HG03354 (cell line): ENCODE measurements around the gene CCNC.
A peak's percentile ranks its signal among the peaks of the same experiment; 100 is the strongest.
"Not testable (repeated sequence)": the region's sequence is repeated elsewhere in the genome, so short reads cannot be mapped to it uniquely, and the experiment has no call there.

Source experiments
- ATAC-seq: cut with Tn5 transposase; IDR thresholded peaks from one replicate; pipeline ENCODE4 v1.9.1; 2021; ENCODE audit warnings: mild to moderate bottlenecking; ENCODE audit not compliant: unreplicated experiment, poor library complexity, severe bottlenecking

CCNC gene

DNA sequence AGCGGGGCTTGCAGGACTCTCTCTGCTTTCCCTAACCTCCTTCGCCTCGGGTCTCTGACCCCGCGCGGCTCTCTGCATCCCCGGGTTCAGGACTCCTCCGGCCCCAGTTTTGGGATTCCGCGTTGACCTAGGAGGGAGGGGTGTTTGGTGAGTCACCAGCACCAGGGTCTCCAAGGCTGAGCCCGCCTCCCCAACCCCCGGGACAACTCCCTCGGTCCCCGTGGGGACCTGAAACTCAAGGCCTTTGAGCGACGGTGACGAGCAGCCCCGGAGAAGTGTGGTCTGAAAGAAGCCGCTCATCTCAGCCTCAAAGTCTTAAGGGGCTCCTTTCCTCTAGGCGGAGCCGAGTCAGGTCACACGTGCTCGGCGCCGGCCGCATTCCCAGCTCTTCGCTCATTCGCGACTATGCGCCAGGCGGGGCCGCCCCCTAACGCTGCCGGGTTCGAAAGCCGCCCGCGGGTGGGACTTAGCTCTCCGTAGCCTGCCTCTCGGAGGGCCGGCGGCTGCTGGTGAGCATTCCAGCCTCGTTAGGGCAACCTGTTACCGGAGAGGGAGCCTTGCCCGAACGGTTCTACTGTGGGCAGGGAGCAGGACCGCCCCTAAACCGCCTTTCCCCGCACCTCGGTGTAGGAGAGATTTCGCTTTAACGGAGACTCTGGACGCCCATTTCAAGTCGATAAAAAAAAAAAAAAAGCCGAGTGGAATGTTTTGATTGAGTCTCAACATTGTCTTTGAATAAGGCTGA is 35.1 kb upstream of the CCNC start:
- ATAC-seq = no peak

DNA sequence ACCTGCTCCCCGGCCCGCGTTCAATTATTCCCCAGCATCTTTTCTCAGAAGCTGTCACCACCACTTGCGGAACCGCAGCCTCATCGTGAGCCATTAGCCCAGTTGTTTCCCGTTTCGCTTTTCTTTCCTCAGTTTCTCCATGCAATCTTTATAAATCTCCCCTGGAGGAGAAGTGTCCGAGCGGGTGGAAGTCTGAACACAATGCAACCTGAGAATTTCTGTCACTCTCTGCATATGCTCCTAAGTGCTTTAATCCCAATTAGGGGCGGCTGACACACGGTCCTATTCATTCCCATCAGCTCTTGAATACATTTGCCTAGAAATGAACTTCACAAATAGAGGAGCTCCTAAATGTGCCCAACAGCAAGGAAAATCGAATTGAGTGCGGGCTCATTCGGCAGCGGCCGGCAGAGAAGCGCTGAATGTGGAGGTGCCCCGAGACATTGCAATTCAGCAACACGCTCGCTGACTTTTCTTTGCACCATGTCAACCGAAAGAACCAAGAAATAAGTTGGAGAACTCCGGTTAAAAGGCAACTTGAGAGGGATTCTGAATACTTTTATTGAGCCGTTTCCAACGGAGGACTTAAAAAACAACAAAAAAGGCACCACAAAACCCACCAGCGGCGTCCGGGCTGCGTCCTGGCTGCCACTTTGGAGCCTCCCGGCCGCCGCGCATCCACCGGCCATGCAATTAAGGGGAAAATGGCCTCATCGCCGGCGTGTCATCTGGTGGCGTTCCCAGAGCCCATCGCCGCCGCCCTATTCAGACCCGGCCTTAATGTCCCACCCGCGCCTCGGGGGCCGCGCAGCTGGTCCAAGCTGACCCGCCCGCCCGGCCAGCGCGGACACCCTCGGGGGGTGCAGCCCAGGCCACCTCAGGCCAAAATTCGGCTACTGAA is 34.3 kb upstream of the CCNC start:
- ATAC-seq = no peak

DNA sequence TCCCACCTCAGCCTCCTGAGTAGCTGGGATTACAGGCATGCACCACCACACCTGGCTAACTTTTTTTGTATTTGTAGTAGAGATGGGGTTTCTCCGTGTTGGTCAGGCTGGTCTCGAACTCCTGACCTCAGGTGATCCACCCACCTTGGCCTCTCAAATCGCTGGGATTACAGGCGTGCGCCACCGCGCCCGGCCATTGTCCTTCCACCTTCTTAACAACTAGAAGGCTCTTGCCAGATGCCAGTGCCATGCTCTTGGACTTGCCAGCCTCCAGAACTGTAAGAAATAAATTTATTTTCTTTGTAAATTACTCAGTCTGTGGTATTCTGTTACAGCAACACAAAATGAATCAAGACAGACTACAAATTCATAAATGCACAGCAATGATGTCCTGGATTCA is 26.2 kb upstream of the CCNC start:
- ATAC-seq = not testable (repeated sequence)

DNA sequence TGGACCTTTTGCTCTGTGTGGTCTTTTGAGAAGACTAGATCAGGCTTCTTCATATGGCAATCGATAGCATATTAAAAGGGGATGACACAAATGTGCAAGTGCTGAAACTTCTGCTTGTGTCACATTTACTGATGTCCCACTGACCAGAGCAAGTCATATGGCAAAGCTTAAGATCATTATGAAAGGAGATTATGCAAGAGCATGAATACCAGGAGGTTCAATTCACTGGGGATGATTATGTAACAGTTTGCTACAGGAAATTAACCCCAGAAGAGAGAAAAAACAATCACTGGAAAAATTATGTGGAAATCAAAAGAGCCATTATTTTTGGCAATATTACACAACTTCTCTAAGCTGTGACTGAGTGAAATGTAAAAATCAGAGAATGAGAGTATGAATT is 24.4 kb upstream of the CCNC start:
- ATAC-seq = no peak

DNA sequence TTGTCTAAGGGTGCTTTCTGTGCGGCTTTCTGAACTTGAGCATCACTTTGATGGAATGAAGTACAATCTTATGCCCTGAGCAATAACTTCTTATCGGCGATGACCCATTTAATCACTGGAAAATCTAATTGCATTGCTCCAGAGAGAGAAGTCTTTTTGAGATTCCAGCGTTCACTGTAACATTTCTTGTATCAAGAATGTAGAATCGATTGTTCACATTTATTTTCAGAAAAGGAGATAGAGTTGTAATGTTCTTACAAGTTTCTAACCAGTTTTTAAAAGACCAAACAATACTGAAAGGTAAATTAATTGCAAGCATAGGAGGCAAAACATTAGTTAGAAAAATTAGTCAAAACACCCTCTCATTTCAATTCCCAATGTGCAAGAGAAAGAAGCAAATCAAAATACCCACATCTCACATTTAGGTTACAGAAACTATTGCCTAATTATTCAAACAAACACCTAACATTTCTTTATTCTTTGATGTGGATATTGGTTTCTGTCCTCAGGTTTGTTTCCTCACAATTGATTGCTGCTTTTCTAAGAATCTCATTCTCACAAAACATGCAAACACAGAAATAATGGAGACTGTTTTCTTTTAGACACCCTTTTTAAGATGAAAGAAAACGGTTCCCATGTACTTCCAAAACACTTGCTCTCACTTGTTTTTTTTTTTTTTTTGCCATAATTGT is 23.4 kb upstream of the CCNC start:
- no peak for ATAC-seq

DNA sequence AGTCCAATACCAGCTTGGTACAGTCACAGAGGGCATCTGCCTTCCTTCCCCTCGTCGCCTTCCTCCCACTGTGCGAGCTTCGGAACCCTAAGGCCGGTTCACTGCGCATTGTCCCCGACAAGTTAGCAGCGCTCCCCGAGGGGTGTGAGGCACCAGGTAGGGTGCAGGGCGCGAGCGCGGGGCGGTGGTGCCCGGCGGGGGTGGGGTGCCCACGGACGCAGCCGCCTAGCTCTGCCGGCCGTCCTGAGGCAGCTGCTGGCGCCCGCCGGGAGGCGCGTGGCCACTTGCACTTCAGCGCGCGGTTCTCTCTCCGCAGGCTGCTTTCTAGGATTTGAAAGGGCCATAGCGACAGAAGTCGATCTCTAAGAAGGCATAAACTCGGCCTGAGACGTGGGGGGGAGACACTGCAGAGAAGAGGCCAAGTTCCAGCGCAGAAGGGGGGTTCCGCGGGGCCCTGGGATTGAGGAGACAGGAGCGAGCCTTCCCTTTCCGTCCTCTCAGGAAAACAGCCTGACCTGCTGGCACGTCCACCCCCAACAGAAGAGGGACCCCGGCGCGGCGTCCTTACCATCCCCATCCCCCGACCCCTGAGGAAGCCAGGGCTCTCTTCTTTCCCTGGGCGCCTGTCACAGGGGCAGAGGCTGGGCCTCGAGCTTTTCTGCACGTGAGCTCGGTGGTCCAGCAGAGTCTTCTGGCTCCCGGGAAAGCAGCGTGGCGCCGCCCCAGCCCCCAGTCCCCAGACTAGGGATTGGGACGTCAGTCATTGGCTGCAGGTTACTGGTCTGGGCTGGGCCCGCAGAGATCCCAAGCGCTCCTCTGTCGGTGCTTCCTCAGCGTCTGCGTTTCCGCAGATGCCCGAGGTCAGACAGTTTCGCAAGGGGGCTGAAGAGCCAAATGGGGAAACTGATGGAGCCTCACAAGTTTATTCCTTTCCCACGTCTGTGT is 22.5 kb upstream of the CCNC start:
- no peak for ATAC-seq

DNA sequence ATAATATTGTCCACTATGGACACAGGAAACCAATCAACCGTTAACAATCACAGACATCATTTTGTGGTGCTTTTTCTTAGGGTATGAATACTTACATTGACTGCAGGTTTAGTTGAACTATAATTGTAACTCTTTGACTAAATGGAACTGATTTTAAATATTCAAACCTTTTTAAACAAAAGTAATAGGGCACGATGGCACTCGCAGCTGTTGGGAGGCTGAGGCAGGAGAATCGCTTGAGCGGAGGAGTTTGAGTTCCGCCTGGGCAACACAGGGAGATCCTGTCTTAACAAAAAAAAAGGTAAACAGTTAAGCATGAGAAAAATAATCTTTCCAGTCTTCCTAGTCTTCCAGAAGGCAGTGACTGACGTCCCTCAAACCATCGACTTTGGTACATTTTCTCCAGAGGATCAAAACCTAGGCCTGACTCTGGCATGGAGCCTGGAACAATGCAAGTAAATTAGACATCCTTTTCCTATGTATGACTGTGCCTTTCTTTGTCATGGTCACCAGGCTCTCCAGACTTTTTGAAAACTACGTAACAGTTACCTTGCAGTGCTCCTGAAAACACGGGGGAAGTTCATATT is 21.5 kb upstream of the CCNC start:
- ATAC-seq = no peak

DNA sequence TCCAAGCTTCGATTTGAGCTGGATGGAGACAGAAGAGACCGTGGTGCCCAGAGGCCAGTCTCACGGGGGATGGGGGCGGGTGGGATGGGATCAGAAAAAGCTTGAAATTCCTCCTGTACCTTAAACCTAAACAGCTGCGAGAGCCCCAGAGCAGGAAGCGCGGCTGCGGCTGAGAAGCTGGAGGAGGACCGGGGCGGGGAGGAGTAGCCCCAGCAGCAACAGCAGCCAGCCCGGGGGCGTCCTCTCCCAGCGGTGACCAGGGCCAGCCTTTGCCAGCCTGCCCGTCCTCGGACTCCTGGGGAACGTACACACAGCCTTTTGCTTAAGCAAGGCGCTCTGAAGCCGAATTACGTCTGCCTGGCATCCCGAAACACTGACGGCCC is 20.8 kb upstream of the CCNC start:
- peak; percentile 21 for ATAC-seq

DNA sequence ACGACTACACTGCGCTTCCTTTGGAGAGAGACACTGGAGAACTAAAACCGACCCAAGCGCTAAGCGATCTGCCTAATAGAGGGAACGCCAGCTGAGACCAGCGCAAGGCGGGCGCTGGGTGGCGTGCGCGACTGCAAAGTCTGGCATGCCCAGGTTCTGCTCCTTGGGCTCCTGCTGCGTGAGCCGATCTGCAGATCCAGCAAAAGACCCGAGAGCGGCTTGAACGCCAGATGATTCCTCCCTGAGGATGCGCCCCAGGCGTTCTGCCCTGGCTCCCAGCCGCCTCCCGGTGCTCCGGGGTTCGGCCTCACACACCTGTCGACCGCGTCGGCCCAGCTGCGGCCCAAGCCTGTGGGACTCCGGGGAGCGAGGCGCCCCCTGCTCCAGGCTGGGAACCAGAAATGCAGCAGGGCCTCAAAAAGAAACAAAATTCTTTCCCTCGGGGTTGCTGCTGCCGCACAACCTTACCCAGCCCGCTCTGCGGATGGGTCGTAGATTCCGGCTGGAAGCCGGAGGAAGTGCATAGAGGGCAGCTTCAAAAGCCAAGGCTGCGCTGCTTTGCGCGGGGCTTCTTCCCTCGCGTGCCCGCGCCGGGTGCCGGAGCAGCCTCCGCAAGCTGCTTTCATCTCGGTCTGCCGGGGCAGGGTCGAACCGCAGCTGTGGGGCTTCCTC is 20.3 kb upstream of the CCNC start:
- ATAC-seq = peak; percentile 93

DNA sequence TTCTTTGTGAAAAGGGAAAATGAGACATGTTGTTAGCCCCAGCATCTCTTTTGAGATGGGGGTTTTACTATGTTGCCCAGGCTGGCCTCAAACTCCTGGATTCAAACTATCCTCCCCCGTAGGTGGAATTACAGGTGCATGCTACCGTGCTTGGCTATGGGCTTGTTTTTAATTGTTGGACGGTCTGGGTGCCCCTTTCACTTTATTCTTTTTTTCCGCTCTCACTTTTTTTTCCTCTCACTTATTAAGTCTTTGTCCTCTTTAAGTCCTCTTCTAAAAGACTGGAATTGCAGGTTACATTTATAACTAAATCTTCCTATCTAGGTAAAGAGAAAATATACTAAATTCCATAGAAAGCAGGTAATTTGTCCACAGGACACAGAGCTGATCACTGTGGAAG is 19.3 kb upstream of the CCNC start:
- no peak for ATAC-seq

DNA sequence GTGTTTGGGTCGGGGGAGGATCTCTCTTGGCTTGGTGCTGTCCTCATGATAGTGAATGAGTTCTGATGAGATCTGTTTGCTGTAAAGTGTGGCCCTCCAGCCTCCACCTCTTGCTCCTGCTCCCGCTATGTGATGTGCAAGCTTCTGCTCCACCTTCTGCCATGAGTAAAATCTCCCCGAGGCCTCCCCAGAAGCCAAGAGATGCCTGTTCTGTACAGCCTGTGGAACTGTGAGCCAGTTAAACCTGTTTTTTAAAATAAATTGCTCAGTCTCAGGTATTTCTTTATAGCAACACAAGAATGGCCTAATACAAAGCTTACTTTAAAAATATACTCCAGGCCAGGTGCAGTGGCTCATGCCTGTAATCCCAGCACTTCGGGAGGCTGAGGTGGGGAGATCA is 11.3 kb upstream of the CCNC start:
- ATAC-seq = no peak

DNA sequence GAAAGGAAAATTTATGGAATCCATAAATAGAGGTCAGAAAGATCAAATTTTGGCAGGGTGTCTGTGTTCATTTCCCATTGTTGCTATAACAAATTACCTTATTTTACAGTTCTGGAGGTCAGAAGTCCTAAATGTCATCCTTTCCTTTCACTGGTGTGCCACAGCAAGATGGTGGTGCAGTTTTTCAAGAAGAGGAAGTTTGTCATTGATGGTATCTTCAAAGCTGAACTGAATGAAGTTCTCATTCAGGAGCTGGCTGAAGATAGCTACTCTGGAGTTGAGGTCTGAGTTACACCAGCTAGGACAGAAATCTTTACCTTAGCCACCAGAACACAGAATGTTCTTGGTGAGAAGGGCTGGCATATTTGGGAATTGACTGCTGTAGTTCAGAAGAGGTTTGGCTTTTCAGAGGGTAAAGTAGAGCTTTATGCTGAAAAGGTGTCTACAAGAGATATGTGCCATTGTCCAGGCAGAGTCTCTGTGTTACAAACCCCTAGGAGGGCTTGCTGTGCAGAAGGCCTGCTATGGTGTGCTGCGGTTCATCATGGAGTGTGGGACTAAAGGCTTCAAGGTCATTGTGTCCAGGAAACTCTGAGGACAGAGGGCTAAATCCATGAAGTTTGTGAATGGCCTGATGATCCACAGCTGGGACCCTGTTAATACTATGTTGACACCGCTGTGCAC is 7.2 kb upstream of the CCNC start:
- no peak for ATAC-seq

DNA sequence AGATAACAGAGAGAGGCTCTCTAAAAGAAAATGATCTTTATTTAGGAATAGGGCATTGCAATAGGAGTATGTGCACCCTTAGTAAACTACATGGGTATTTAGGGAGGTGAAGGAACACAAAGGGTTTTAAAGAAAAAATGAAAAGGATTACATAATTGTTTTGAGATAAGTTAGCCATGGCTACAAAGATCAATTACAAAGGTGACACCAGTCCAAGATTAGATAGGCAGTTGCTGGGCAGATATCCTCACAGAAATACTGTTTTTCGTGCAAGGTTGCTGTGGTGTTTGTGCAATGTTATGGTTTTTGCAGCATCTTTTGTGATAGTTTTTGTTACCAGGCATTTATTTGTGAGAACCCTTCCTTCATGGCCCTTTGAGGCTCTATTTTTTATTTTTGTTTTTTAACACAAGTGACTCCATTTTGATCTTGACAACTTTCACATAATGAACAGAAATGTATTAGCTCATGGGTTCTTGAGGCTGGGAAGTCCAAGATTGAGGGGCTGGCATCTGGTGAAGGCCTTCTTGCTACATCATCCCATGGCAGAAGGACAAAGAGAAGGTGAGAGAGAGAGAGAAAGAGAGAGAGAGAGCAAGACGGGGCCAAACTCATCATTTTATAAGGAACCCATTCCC is 5.6 kb upstream of the CCNC start:
- ATAC-seq = no peak

DNA sequence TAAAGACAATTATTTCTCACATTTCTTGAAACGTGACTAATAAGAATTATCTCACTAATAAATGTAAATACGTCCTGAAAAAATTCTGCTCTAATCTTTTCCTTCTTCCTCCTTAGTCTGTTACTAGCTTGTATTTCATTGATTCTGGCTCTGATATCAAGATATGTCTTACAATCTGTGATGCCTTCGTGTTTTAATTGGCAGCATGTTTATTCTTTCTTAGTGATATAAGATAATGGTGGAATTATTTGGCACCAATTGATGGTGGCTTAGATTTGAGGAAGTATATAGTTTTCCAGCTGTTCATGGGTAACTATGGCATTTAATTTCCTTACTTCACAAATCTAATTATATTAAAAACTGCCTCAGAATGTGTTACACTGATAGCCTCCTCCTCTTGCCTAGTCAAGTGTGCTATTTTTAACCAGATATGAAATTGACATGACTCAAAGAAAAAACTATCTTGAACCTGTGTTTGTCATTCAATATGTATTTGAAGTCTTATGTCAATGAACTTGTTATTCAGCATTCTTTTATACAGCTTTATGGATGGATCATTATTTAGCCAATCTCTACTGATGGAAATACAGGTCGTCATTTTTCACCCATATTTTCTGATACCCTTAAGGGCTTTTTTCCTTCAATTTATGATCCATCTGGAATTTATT is 5.3 kb downstream of the CCNC start:
- ATAC-seq = no peak

DNA sequence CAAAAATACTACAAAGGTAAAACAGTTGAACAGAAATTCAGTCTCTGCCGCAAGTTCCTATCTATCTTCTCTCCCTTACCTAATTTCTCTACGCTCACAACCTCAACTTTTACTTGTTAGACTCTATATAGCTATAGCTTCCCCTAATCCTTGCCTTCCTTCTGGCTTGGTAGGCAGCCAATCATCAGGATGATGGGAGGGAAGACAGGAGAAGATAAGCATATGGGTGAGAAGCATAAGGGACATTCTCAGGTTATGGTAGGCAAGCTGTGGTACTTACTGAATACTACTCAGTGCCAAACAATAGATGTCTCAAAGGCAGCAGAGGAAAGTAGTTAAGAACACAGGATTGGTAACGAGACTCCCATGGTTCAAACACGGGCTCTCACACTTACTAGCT is 7.8 kb downstream of the CCNC start:
- no peak for ATAC-seq

DNA sequence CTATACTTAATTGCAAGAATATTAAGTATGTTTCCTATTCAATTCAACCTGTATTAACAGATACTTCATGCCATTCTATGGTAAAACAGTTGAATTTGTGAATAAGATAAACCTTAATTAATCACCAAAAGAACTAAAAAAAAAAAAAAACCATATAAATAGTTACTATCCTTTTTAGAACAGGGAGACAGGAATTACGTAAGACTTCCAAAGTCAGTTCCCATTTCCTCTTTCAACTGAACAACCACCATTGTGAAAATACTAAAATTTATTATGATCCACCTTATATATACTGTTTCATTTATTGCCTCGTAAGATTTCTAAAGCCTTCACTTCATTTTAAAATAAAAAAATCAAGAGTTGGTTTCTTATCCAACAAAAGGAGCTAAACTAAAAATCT is 9.4 kb downstream of the CCNC start:
- no peak for ATAC-seq

DNA sequence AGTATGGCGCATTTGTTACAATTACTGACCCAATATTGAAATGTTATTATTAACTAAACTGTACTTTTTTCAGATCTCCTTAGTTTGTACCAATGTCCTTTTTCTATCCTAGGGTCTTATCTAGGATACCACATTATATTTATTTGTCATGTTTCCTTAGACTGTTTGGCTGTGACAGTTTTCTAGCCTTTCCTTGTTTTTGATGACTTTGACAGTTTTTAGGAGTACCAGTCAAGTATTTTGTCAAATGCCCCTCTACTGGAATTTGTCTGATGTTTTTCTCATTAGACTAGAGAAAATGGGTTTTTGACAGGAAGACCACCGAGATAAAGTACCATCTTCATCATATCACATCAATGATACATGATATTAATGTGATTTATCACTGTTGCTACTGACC is 14.6 kb downstream of the CCNC start:
- no peak for ATAC-seq
